Ascending aorta (tissue), 2 donors: Measurements from ENCODE around the gene SLC44A5. TPM values are rescaled to one million over a fixed set of nuclear protein-coding genes. Genes with fewer than 3 reads are reported as not detected.

Source experiments
- DNase-seq, 2 donors: peaks; one replicate each; pipeline ENCODE4 v3.0.0-alpha.2; 2019; ENCODE audit warnings: low spot score in 2 of 2
- H3K27ac ChIP-seq, 2 donors: fragments of 200-600 bp; sonication (generic); one replicate each; pipeline ENCODE4 v1.5.1; 2016 to 2017; ENCODE audit warnings: mild to moderate bottlenecking in 1 of 2
- H3K27me3 ChIP-seq: fragments of 200-600 bp; sonication (generic); one replicate; pipeline ENCODE4 v1.5.1; 2017
- H3K36me3 ChIP-seq, 2 donors: fragments of 200-600 bp; sonication (generic); one replicate each; pipeline ENCODE4 v1.5.1; 2016
- H3K4me1 ChIP-seq, 2 donors: fragments of 200-600 bp; sonication (generic); one replicate each; pipeline ENCODE4 v1.5.1; 2016 to 2017; ENCODE audit warnings: mild to moderate bottlenecking in 1 of 2
- H3K4me3 ChIP-seq, 2 donors: fragments of 200-600 bp; sonication (generic); one replicate each; pipeline ENCODE4 v1.5.1; 2016 to 2017; ENCODE audit warnings: mild to moderate bottlenecking in 1 of 2
- H3K9me3 ChIP-seq, 2 donors: fragments of 200-600 bp; sonication (generic); one replicate each; pipeline ENCODE4 v1.5.1; 2016
- intact Hi-C: fragments of 100-400 bp; cut with DNase I; formaldehyde crosslinking; loops from one replicate; pipeline ENCODE4 v1.15.1; 2023
- total RNA-seq: library from RNA; depleted of rRNA; stranded (reverse); fragments of >200 nt; gene quantifications from one replicate; pipeline ENCODE4 v1.1.0, GENCODE V29; 2016
- TF ChIP-seq, protein P1 (sequence below), 3 experiments: fragments of 200-600 bp in 2 of 3; fragments of 450-650 bp in 1 of 3; sonication (generic) in 2 of 3; IDR thresholded peaks; one replicate each; pipeline ENCODE4 v1.5.1; 2016 to 2019; ENCODE audit warnings: antibody characterized with exemption in 3 of 3, mild to moderate bottlenecking in 1 of 3, moderate library complexity in 1 of 3

SLC44A5 gene
- total RNA-seq, 1 donor from 2014 or later, result not detected

GRCh38 chr1:75503221-75503974 lies 107.5 kb downstream of the SLC44A5 start:
- Histone ChIP-seq H3K27ac (no peak overlapping the region), H3K4me3 (no peak overlapping the region), H3K4me1 (no peaks in the 10 kb centered on the region), H3K36me3 (no peaks in the 10 kb centered on the region), H3K9me3 (no peaks in the 10 kb centered on the region), H3K27me3 (no peaks in the 10 kb centered on the region)
- intact Hi-C loops, result no loop called here
- no peak for DNase-seq
- TF ChIP-seq, protein P1, sequence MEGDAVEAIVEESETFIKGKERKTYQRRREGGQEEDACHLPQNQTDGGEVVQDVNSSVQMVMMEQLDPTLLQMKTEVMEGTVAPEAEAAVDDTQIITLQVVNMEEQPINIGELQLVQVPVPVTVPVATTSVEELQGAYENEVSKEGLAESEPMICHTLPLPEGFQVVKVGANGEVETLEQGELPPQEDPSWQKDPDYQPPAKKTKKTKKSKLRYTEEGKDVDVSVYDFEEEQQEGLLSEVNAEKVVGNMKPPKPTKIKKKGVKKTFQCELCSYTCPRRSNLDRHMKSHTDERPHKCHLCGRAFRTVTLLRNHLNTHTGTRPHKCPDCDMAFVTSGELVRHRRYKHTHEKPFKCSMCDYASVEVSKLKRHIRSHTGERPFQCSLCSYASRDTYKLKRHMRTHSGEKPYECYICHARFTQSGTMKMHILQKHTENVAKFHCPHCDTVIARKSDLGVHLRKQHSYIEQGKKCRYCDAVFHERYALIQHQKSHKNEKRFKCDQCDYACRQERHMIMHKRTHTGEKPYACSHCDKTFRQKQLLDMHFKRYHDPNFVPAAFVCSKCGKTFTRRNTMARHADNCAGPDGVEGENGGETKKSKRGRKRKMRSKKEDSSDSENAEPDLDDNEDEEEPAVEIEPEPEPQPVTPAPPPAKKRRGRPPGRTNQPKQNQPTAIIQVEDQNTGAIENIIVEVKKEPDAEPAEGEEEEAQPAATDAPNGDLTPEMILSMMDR (IDR thresholded peaks at IDR 0.05), result no peak

- H3K4me3 ChIP-seq, result no peak overlapping the region
- TF ChIP-seq, protein P1 (IDR thresholded peaks at IDR 0.05), result no peak
- no peak overlapping the region for H3K27ac ChIP-seq
- H3K36me3 ChIP-seq, result no peaks in the 10 kb centered on the region
- H3K27me3 ChIP-seq, result no peaks in the 10 kb centered on the region
- intact Hi-C loops, result no loop called here
- H3K4me1 ChIP-seq, result no peaks in the 10 kb centered on the region
- no peak for DNase-seq
- no peaks in the 10 kb centered on the region for H3K9me3 ChIP-seq
Measured at GRCh38 chr1:75502776-75503175, 108.1 kb downstream of the SLC44A5 start.

GRCh38 chr1:75501577-75502295 lies 109.2 kb downstream of the SLC44A5 start:
- Histone ChIP-seq H3K27ac (no peak overlapping the region), H3K36me3 (no peaks in the 10 kb centered on the region), H3K4me3 (no peak overlapping the region), H3K27me3 (no peaks in the 10 kb centered on the region), H3K9me3 (no peaks in the 10 kb centered on the region), H3K4me1 (no peaks in the 10 kb centered on the region)
- no peak for DNase-seq
- TF ChIP-seq, protein P1 (IDR thresholded peaks at IDR 0.05), result no peak
- intact Hi-C loops, result no loop called here

DNA sequence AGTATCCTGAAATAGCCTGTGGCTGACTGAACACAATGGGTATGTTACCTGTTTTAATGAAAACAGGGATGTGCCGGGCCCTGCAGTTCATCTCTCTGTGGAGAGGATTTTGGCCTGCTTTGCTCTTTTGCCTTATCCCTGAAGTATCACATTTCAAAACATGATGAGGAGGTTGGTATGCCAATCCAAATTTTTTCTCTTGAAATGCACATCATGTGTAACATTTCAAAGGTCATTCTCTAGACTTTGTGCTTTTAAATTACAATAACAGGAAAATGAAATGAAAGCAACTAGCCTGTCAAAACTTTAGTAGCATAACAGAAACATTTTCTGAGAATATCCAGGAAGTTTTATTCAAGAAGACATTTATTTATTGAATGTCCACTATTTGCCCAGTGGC lies 118.9 kb downstream of the SLC44A5 start:
- Histone ChIP-seq H3K9me3 (no peaks in the 10 kb centered on the region), H3K4me1 (no peaks in the 10 kb centered on the region), H3K4me3 (no peak overlapping the region), H3K27ac (no peak overlapping the region), H3K27me3 (no peaks in the 10 kb centered on the region), H3K36me3 (no peaks in the 10 kb centered on the region)
- TF ChIP-seq, protein P1 (IDR thresholded peaks at IDR 0.05), result no peak
- intact Hi-C loops, result no loop called here
- no peak for DNase-seq

DNA sequence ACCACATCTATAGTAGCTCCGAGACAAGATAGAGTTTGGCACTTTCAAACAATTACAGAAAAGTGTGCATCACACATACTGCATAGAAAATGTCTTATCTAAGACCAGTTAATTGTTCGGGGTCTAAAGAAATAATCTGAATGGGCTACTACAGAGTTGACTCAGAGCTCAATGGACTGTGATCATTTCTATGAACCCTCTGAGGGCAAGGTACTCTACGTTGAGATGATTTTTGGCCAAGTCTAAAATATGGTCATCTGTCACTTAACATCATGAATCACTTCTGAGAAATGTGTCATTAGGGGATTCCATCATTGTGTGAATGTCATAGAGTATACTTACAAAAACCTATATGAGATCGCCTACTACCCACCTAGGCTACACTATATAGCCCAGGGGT lies 123.5 kb downstream of the SLC44A5 start:
- Histone ChIP-seq H3K27me3 (no peaks in the 10 kb centered on the region), H3K4me1 (no peaks in the 10 kb centered on the region), H3K27ac (no peak overlapping the region), H3K9me3 (no peaks in the 10 kb centered on the region), H3K4me3 (no peak overlapping the region), H3K36me3 (no peaks in the 10 kb centered on the region)
- DNase-seq, result no peak
- intact Hi-C loops, result no loop called here
- TF ChIP-seq, protein P1 (IDR thresholded peaks at IDR 0.05), result no peak
